Stimulated activated CD4-positive, alpha-beta T cell treated with anti-CD3 and anti-CD28 coated beads, Interleukin-12 subunit alpha, Interleukin-12 subunit beta, amount 100 ng/mL, for 4 hours (primary cell): ENCODE measurements around the gene DIP2A.
"Not testable (repeated sequence)": the region's sequence is repeated elsewhere in the genome, so short reads cannot be mapped to it uniquely, and the experiment has no call there.

Experiments used
- DNase-seq: peaks from one replicate; pipeline ENCODE4 v3.0.0-alpha.2; 2020

DIP2A gene

GRCh38 chr21:46559291-46559983, 100.7 kb downstream of the DIP2A start:
- DNase-seq = peak; percentile 59

DNA sequence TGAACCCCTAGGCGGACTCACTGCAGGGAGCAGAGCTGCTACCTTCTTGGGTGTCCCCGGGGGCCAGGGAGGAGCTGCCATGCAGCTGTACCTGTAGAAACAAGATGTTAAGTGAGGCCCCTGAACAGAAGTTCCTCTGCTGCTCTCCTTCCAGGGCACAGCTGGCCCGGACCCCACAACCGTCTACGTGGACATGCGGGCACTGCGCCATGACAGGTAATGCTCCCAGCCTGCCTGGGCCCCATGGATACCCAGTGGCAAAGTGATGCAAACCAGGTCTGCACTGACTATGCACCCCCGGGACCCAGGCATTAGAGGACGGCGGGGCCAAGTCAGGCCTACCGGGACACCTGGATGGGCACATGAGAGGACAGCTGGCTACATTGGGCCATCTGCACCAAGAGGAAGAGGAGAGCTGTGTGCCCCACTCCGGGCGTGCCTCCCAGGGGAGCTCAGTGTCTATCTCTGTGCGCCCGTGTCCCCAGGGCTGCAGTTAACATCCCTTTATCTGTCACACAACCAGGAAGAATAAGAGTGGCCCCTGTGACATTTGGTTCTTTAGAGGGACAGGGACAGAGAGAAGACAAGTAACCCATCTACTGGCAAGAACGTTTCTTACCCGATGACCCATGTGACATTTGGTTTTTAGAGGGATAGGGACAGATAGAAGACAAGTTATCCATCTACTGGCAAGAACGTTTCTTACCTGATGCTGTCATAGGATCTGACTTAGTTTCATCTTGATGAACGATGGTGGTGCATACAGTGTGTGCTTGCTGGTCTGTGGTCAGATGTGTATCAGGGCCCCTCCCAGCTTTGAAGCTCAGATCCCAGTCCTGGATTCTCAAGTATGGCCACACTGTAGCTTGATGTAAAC, 102.1 kb downstream of the DIP2A start:
- no peak for DNase-seq

DNA sequence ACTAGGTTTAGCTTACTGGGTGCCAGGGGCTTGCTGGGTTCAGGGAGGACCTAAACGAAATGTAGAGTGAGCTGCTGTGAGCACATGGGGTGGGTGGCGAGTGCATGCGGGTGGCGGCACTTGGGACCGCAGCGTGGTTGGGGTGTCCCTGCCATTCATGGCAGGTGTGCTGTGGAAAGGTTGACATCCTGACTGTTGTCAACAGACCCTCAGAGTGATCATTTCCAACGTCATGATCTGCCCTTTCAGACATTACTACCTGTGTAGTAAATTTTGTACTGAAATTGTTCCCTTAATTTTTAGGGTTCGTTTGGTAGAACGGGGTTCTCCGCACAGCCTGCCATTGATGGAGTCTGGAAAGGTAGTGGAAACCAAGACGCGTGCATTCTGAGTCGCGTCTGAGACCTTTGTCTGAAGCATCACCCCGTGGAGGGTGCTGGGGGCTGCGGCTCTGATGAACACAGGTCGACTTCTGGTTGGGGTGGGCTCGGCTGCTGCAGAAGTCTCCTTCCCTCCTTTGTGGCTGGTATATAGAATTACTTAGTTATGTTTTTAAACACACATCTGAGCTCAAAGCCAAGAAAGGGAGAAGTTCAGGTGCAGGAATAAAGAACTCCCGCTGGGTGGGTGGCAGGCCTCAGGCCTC, 102.9 kb downstream of the DIP2A start:
- DNase-seq = no peak

- no peak for DNase-seq
Observed at GRCh38 chr21:46562472-46562871, 103.8 kb downstream of the DIP2A start.

DNA sequence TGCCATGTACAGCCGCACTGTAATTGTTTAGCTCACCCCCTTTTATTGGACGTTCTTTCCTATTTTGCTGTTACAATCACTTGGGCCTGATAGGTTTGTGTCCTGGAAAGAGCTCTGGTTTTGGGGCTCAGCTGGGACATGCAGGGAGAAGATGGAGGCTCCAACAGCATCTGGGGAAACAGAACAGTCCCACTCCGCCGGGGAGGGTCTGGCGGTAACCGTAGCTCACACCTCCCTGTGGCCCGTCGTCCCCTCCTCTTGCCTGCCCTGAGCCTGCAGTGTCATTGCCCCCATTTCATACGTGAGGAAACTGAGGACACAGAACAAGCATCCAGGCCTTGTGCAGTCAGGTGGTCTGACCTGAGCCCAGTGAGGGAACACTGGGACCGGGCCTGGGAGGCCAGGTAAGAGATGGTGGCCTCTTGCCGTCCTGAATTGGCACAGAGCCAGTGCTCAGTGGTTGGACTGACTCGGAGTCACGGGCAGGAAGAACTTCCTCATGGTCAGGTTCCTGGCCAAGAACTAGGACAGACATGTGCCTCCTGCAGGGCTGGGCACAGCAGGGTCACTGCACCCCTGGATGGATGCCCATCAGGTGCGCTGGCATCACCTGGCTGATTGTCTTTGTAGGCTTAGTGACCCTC, 104.4 kb downstream of the DIP2A start:
- no peak for DNase-seq

- no peak for DNase-seq
Observed at GRCh38 chr21:46564391-46564790, 105.7 kb downstream of the DIP2A start.

DNA sequence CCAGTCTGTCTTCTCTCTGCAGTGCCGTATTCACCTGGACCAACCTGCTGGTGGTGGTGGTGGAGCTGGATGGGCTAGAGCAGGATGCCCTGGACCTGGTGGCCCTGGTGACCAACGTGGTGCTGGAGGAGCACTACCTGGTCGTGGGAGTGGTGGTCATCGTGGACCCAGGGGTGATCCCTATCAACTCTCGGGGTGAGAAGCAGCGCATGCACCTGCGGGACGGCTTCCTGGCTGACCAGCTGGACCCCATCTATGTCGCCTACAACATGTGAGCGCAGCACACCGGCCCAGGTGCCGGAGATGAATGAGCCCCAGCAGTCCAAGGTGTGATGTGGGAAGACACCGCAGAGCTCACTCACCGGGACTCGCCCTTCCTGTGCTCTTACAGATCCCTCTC, 108.7 kb downstream of the DIP2A start:
- DNase-seq = no peak

DNA sequence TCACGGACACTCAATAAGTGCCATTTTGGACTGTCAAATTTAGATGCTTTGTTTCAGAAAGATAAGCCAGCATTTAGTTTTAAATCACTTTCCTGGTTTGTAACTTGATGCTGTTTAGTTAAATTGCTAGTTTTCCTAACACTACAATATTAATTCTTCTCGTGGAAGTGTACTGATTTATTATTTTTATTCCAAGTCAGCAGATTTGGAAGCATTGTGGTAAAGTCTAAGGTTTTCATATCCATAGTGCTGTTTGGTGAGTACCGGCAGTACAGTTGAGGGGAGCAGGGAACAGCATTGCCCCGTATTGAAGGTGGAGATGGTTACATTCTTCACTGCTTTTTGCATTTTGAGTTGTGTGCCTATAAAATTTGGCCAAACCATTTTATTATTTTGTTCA, 109.9 kb downstream of the DIP2A start:
- DNase-seq = no peak

GRCh38 chr21:46569081-46569480, 110.4 kb downstream of the DIP2A start:
- DNase-seq = no peak

- no peak for DNase-seq
Observed at GRCh38 chr21:46570119-46570518, 111.4 kb downstream of the DIP2A start.

DNA sequence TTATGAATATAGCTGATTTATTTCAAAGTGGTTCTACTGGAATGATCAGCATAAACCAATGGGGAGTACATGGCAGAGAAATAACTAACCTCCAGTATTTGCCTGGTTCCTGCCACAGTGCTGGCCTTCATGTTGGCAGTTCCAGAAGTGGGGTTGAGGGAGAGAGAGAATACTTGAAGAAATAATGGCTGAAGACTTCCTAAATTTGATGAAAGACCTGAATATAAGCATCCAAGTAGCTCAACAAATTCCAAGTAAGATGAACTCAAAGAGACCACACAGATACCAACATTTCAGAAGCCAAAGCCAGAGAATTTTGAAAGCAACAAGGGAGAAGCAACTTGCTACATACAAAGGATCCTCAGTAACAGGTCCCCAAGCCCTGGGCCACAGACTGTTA, 111.9 kb downstream of the DIP2A start:
- DNase-seq = no peak

GRCh38 chr21:46572850-46573249, 114.2 kb downstream of the DIP2A start:
- DNase-seq = no peak

DNA sequence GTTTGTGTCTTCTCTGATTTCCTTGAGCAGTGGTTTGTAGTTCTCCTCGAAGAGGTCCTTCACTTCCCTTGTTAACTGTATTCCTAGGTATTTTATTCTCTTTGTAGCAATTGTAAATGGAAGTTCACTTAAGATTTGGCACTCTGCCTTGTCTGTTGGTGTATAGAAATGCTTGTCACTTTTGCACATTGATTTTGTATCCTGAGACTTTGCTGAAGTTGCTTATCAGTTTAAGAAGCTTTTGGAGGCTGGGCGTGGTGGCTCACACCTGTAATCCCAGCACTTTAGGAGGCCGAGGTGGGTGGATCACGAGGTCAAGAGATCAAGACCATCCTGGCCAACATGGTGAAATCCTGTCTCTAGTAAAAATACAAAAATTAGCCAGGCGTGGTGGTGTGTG, 119.1 kb downstream of the DIP2A start:
- not testable (repeated sequence) for DNase-seq

DNA sequence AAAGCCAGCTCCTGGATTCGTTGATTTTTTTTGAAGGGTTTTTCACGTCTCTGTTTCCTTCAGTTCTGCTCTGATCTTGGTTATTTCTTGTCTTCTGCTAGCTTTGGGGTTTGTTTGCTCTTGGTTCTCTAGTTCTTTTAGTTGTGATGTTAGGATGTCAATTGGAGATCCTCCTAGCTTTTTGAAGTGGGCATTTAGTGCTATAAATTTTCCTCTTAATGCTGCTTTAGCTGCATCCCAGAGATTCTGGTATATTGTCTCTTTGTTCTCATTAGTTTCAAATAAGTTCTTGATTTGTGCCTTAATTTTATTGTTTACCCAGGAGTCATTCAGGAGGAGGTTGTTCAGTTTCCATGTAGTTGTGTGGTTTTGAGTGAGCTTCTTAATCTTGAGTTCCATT, 120.7 kb downstream of the DIP2A start:
- not testable (repeated sequence) for DNase-seq

DNA sequence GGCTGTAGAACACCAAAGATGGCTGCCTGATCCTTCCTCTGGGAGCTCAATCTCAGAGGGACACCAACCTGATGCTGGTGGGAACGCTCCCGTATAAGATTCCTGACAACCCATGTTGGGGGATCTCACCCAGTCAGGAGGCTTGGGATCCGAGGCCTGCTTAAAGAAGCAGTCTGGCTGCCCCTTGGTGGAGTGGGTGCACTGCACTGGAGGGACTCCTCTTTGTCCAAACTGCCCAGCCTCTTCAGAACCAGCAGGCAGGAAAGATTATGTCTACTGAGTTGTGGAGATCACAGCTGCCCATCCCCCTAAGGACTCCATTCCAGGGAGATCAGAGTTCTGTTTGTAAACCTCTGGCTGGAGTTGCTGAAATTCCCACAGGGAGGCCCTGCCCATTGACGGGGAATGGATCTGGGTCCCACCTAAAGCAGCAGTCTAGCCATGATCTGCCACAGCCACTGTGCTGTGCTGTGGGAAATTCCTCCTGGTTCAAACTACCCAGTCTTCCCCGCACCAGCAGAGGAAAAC, 123.2 kb downstream of the DIP2A start:
- DNase-seq = no peak

DNA sequence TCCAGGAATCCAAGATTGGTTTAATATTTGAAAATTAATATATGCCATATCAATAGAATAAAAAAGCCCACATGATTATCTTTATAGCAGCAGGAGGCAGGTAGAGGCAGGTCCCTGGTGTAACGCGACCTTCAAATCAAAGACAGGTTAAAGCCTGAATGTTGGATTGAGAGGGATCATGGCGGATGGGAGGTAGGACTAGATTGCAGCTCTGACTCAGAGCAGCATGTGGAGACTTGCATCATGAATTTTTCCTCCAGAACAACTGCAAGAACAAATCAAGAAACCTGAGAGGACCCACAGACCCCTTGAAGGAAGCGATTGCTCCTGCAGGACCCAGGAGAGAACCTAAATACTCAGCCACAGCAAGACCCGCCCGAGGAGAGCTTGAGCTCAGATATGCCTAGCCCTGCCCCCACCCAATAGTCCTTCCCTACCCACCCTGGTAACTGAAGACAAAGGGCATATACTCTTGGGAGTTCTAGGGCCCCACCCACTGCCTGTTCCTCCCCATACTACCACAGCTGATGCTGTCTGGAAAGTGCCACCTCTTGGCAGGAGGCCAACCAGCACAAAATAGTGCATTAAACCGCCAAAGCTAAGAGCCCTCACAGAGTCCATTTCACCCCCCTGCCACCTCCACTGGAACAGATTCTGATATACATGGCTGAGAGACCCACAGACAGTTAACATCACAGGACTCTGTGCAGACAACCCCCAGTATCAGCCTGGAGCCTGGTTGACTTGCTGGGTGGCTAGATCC, 126.7 kb downstream of the DIP2A start:
- DNase-seq = no peak

- no peak for DNase-seq
Observed at GRCh38 chr21:46594276-46594675, 135.6 kb downstream of the DIP2A start.

DNA sequence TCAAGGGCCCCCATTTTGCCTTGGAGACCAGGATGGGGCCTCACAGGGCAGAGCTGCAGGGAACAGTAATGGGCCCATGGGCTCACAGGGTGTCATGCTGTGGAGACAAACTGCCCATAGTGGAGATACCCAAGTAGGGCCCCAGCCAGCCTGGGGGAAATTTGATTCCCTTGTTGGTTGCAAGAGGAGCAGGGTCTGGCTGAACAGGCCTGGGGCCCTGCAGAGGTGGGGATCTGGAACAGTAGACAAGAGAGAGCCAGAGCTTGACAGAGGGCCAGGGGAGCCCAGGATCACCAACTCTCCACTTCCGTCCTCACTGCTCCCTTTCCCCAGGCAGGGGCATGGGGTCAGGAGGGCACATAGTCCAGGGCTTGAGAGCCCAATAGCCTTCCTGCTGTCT, 137.5 kb downstream of the DIP2A start:
- DNase-seq = no peak

- DNase-seq = no peak
Observed at GRCh38 chr21:46597031-46597430, 138.3 kb downstream of the DIP2A start.

DNA sequence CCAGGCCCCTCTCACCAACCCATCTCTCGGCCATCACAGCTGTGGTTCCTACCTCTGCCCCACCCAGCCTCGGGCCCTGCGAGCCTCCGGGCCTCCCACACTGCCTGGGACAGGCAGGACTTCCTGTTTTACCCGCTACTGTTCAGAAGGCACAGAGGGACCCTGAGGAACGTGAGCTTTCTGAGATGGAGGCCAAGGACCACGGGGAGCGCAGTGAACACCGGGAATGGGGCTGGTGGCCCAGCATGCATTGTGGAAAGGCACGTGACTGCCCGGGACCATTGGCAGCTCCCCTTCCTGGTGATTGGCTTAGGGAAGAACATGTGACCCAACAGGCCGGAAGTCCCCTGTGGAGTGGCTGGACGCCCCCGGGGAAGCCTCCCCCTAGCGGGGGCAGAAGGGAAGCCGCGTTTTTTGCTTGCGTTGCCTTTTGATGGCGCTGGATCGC, 139.2 kb downstream of the DIP2A start:
- no peak for DNase-seq

DNA sequence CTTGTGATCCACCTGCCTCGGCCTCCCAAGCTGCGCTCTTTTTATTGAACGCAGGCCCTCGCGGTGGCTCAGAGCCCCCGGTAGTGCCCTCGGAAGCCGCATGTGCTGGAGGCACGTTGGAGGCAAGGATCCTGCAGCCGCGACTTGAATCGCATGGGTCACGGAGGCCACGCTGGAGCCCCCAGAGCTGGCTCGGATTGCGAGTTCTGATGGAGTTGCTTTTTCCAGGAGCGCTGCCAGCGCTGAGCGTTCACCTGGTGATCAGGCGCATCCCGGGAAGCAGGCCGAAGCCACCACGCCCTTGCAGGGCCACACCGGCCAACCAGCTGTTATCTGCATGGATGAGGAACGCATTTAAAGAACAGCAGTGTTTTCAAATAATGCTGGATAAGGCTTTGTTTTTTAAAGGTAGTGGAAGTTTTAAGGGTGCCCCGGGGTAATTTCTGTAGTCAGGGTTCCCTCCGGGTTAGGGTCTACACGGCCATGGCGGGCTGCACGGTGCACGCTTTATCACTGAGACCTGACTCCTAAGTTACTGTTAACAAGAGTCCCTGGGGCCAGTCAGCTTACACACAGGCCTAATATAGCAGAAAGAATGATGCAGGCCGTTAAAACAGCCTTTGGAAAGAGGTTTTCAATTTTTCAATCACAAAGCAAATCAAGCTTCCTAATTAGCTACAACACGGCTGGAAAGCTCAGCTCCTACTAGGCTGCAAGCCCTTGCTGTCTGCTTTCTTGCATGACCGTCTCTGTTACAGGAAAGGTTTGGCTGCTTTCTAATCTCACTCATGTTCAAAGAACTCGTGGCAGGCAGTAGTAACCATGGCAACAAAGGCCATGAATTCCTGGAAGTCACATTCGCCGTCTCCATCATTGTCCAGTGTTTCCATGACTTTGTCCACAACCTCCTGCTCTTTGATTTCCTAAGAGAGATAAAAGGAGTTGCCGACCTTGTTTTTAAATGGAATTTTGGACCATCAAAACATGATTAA, 140.2 kb downstream of the DIP2A start:
- DNase-seq = no peak
